GM12864 (cell line): ENCODE results near the gene TMBIM1.

Experiments
- DNase-seq: peaks from one replicate; pipeline ENCODE4 v3.0.0-alpha.2; 2011; ENCODE audit warnings: low read depth
- H3K4me3 ChIP-seq: 2 replicates; pipeline ENCODE4 v1.5.1; 2011; ENCODE audit warnings: mild to moderate bottlenecking, low read depth, low read length, control low read depth
- CTCF ChIP-seq: IDR thresholded peaks from 2 replicates; pipeline ENCODE4 v1.5.1; 2011; ENCODE audit warnings: low read depth, mild to moderate bottlenecking, moderate library complexity, low read length, control low read depth, inconsistent platforms; ENCODE audit errors: missing control alignments

TMBIM1 gene

GRCh38 chr2:218245214-218245613 is 47.1 kb downstream of the TMBIM1 start:
- TF ChIP-seq CTCF = no peak
- no peak overlapping the region for H3K4me3 ChIP-seq
- no peak for DNase-seq

GRCh38 chr2:218244665-218245064 is 47.6 kb downstream of the TMBIM1 start:
- DNase-seq = no peak
- H3K4me3 ChIP-seq = no peak overlapping the region
- TF ChIP-seq CTCF = no peak

- TF ChIP-seq CTCF = no peak
- no peak for DNase-seq
- no peak overlapping the region for H3K4me3 ChIP-seq
Observed at GRCh38 chr2:218244204-218244603, 48.1 kb downstream of the TMBIM1 start.

- DNase-seq = no peak
- no peak for TF ChIP-seq CTCF
Observed at GRCh38 chr2:218238887-218239286, 53.4 kb downstream of the TMBIM1 start.

GRCh38 chr2:218236829-218237228 is 55.5 kb downstream of the TMBIM1 start:
- no peak overlapping the region for H3K4me3 ChIP-seq
- TF ChIP-seq CTCF = no peak
- no peak for DNase-seq

More at GRCh38 chr2:218238887-218239286, 53.4 kb downstream of the TMBIM1 start:
- no peak overlapping the region for H3K4me3 ChIP-seq

GRCh38 chr2:218235017-218235416 is 57.3 kb downstream of the TMBIM1 start:
- TF ChIP-seq CTCF = no peak
- no peak overlapping the region for H3K4me3 ChIP-seq
- DNase-seq = no peak

- TF ChIP-seq CTCF = no peak
- no peak for DNase-seq
Observed at GRCh38 chr2:218234521-218234920, 57.8 kb downstream of the TMBIM1 start.

More at GRCh38 chr2:218234521-218234920, 57.8 kb downstream of the TMBIM1 start:
- H3K4me3 ChIP-seq = no peak overlapping the region
